Fibroblast of the conjunctiva (primary cell): ENCODE measurements around the gene HPS1.
"Not testable (repeated sequence)": the region's sequence is repeated elsewhere in the genome, so short reads cannot be mapped to it uniquely, and the experiment has no call there.

ENCODE experiments used
- DNase-seq: peaks from one replicate; pipeline ENCODE4 v3.0.0-alpha.2; 2010; ENCODE audit warnings: low read depth

HPS1 gene

GRCh38 chr10:98389398-98389797, 57.3 kb downstream of the HPS1 start:
- no peak for DNase-seq

DNA sequence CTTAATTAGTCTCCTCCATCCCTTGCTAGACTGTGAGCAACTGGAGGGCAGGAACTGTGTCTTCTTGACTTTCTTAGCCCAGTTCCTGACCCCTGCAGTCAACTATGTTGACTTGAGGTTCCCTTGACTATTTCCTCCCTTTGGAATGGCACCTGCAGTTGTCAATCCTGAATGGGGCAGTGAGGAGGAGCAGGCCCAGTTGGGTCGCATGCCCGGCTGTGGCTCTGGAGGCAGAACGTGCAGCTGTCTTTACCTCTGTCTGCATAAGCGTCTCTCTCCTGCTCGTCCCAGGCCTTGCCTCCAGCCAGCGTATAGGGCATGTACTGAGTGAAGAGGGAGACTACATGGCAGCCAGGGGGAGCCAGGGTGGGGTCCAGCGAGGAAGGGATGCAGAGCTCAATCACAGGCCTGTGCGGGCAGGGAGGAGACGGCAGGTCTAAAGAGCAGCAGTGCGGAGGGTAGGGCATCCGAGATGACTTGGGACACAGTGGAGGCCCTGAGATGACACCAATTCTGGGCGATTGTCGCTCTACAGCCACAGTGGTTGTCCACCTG, 58.6 kb downstream of the HPS1 start:
- DNase-seq: no peak

DNA sequence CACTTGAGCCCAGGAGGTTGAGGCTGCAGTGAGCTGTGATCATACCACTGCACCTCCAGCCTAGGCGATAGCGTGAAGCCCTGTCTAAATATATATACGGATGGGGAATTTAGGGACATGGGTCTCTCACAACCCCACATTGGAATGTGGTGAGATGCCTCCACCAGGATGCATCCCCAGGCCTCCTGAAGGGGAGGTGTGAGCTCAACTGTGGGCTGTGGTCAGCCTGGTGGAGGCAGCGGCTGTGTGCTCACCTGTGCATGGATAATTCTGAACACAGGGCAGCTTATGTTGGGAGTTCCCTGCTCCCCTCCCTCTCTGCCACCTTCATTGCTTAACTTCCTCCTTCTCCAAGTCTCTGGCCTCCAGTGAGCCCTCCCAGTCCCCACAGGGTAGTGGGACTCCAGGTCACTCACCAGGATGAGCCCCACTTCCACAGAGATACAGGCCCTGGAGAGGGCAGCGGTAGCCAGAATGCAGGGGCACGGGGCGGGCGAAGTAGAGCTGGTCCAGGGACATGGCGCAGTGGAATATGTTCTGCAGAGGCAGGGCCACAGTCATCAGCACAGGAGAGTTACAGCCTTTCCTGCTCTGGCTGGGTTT, 62.1 kb downstream of the HPS1 start:
- DNase-seq: no peak

DNA sequence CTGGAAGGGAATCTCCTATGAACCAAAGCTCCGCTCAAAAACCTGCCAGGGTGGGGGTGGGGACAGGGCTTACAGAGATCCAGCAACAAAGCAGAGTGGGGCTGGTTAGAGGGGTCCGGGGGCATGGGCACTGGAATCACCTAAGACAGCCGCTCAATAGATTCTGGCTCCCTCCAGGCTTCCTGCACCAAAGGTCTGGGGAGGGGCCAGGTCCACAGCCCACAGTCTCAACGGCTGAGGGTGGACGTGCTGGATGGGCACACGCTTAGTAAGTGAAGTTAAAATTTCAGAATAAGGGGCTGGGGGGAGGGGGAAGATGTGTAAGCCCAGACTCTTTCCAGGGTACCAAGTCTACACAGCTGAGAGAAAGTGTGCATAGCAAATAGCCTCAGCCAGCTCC, 62.9 kb downstream of the HPS1 start:
- no peak for DNase-seq

DNA sequence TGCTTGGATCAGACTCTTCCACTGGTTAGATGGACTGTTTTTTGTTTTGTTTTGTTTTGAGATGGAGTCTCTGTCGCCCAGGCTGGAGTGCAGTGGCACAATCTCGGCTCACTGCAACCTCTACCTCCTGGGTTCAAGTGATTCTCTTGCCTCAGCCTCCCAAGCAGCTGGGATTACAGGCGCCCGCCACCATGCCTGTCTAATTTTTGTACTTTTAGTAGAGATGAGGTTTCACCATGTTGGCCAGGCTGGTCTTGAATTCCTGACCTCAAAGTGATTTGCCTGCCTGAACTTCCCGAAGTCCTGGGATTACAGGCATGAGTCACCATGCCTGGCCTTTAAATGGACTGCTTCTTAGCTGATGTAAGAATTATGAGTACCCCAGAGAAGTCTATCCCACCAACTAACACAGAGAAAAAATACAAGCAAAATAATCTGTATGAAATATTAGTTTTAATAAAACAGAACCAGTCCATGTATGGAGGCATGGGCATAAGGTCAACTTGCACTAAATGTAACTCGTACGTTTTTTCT, 63.5 kb downstream of the HPS1 start:
- DNase-seq: not testable (repeated sequence)

GRCh38 chr10:98382691-98383101, 64.0 kb downstream of the HPS1 start:
- DNase-seq: no peak

DNA sequence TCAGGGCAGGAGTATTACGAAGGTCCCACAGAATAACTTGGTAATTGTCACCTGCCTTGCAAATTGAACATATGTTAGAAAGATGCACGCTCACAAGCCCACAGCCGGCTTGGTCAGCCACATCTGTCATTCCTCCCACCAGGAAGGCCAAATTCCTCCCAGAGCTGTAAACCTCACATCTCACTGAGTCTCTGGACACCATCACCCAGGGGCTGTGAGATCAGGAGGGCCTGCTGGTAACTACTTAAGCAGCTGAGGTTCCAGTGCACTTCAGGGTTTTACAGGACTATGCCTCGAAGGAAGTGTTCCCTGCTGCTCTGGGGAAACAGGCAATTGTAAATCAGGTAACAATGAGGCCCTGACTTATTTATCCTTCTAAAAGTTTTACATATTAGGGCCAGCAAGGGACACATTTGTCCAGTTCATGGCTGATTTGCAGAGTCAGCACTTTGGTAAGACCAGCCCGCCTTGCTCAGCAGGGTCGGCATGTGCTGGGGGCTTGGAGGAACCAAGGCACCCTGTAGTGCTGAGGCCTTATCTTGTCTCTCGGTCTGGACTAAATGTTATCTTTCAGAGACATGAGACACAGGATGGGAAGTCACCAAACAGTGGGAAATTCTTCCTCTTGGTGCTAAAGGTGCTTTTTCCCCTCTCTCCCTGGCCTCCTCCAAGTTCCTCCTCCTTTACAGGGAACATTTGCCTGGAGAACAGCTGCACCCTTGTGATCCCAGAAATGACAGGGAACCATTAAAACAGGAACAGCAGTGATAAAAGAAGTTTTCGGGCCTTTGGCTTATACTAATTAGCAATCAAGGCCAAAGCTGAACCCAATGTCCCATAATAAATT, 66.0 kb downstream of the HPS1 start:
- no peak for DNase-seq

- no peak for DNase-seq
Observed at GRCh38 chr10:98378722-98379121, 68.0 kb downstream of the HPS1 start.

GRCh38 chr10:98377536-98377935, 69.2 kb downstream of the HPS1 start:
- DNase-seq: no peak

- DNase-seq: no peak
Observed at GRCh38 chr10:98377001-98377400, 69.7 kb downstream of the HPS1 start.

DNA sequence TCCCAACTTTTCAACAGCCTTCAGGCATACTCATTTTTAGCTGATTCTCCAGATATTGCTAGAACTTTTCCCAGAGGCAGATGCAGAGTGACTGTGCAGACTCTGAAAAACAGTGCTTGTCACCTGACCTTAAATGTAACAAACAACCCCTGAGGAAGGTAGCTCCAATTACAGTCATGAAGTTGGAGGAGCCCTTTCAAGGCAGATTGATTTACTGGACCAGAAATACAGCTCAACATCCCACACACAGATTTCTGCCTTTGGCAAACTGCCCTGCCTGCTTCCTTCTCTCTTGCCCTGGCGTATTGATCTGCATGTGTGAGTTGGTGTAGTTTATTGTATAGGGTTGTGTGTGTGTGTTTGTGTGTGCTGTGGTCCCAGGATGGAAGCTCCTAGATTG, 70.2 kb downstream of the HPS1 start:
- DNase-seq: no peak

DNA sequence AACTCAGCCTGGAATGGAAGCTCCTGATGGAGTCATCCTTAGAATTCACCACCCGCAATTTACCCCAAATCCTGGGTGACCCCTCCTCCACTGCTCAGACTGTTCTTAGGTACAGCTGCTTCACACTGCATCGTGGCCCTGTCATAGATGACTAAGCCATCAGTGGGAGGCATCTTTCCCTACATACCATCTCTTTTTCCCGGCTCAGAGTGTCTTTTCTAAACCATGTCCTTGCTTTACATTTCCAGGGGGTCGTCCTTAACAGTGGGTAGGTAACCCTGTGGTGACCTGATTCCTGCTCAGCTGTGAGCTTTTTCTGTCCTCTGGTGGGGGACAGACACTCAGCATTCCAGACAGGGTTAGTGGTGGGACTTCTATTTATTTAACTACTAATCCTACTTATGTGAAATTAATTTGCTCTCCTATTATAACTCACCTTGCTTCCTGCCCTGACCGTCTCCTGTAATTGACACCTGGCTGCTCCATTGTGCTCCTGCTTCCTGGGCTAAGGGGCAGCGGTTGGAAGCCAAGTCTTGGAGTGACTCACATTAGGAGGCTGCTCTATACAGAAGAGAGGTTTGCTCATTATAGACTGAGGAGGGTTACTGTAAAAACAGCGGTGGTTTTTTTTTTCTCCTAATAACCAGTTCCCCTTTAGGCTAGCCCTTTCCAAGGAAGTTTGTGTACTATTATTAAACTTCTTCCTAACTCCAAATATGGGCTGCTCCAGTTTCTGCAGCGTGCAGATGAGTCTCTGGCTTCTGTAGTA, 72.3 kb downstream of the HPS1 start:
- no peak for DNase-seq

DNA sequence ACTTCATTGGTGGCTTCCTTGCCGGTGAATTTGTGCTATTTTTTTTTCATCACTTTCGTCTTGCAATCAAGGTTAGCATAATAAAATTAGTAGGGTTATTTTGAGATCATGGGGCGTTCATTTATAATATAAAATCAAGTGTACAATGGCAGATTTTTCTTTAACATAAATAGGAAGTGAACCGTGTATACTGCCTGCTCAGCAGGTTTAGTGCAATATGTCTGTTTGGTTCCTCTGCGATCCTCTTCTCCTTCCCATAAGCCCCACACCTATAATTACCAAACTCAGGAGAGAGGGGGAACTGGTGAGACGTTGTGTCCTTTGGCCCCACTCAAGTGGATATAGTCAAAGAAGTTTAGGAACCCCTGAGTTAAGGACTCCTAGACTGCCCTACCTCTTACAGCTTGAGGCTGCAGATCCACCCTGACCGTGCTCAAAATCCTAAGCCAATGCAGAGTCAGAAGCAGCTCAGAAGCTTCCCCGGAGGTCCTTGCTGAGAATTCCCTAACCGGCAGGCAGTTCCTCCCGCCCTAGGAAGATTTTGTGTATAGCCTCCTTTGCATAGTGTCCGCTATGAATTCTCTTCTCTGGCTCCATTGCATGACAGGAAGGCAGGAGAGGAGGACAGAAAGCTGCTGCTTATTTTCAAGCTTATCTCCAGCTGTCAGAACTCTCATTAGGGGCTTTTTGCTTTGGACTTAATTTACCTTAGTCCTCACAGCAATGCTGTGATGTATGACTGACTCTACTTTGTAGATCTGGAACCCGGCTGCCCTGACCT, 73.3 kb downstream of the HPS1 start:
- DNase-seq: no peak

DNA sequence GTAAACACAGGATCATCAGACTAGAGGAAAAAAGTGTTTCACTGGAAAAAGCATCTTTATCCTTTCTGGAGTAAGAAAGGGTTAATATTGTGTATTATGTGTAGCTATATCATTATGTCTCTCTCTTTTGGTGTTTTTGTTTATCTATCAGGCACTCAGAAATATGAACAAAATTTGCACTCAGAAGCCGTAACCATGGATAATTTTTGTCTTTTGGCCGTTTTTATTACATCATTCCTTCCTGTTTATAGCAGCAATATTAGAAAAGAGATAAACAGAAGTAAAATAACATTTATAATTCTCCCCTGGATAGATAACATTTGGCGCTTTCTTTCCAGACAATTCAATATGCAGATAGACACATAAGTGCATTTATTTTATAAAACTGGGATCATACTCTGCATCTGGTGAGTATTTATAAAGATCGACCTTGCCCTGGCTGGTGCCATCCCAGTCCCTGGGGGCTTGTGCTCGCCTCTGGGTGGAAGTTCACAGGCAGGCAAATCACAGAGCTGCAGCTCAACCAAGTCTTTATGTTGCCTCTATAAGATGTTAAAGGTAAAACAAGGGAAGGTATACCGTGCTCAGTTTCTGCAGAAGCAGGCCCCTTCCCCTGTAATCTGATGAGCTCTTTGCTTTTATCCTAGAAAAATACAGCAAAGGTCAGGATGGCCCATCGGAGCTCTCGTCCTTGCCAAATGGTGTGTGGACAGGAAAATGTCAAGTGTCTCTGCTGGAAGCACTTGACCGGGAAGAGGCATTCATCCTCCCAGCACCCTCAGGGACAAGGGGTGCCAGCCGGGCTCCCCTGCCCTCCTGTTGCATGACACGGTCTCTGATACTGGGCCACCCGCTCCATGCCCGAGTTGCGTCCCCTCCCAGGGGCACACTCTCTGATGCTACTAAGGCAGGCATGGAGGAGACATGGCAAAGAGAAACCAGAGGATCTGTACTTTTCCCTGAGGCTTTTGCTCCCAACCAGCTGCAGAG, 75.6 kb downstream of the HPS1 start:
- DNase-seq: no peak

GRCh38 chr10:98369801-98370200, 76.9 kb downstream of the HPS1 start:
- no peak for DNase-seq

DNA sequence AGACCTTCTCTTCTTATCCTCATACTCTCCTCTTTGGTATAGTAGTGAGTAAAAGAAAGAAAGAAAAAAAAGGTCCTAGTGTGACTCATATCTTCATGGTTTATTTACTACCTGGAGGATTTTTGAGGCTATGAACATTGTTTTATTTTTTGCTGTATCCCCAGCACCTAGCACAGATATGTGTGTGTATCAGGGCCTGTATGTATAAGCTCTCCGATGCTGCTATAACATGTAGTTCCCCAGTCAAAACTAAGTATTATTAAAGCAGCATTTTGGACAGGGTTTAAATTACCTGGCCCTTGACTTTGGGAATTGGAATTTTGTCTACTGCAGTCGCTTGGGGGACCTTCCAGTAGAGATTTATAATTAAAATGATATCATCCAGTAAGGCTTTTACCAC, 78.1 kb downstream of the HPS1 start:
- DNase-seq: no peak

DNA sequence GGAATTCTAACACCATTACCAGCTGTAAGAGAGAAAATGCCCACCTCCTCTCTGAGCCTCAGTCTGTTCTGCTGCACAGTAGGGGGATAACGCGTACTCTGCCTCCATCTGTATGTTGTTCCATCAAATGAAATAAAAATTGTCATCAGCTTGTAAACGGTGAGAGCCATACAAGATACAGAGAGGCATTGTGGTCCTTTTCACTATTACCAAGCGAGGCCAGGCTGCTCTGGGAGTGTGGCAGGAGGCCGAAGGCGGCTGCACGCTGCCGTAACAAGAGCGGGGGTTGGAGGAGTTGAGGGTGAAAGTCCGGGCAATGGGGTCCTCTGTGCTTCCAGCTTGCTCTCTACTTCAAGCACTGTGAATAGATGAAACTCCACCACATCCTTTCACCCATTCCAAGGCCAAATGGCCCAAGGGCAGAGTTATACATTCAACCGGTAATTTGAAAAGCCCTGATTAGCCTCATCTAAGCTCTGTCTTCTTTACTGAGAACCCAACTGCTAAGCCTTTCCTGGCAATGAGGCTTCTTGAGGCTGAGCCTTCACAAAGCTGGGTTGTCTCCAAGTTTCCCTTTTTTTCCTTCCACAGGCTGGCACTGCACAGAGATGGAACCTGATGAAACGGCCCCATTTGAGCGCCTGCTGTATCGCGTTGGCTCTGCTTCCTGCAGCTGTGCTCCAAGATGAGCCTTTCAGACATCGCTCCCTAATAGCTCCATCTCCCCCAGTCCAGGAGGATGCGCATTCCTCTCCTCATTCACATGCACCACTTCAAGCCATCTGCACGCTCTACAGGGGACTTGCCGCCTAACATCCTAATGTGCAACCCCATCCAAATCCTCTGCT, 78.9 kb downstream of the HPS1 start:
- no peak for DNase-seq
